Suprapubic skin (tissue), 4 donors: ENCODE data around the gene PLA2G5. TPM values are rescaled to one million over a fixed set of nuclear protein-coding genes. Genes with fewer than 3 reads are reported as not detected.
"Not testable (repeated sequence)": the region's sequence is repeated elsewhere in the genome, so short reads cannot be mapped to it uniquely, and the experiment has no call there.

Experiments
- DNase-seq, 2 donors: peaks; one replicate each; pipeline ENCODE4 v3.0.0-alpha.2; 2019; ENCODE audit warnings: low spot score in 2 of 2
- H3K27ac ChIP-seq: fragments of 200-600 bp; sonication (generic); one replicate; pipeline ENCODE4 v1.5.1; 2019
- H3K27me3 ChIP-seq: fragments of 200-600 bp; sonication (generic); one replicate; pipeline ENCODE4 v1.5.1; 2019
- H3K36me3 ChIP-seq: fragments of 200-600 bp; sonication (generic); one replicate; pipeline ENCODE4 v1.5.1; 2019
- H3K4me1 ChIP-seq: fragments of 200-600 bp; sonication (generic); one replicate; pipeline ENCODE4 v1.5.1; 2019
- H3K4me3 ChIP-seq: fragments of 200-600 bp; sonication (generic); one replicate; pipeline ENCODE4 v1.5.1; 2019; ENCODE audit warnings: mild to moderate bottlenecking
- H3K9me3 ChIP-seq: fragments of 200-600 bp; sonication (generic); one replicate; pipeline ENCODE4 v1.5.1; 2019
- EP300 ChIP-seq: sonication (generic); formaldehyde crosslinking; IDR thresholded peaks from one replicate; pipeline ENCODE4 v1.6.1; 2017; ENCODE audit warnings: antibody characterized with exemption
- POLR2A ChIP-seq, 2 donors: fragments of 450-650 bp; IDR thresholded peaks; one replicate each; pipeline ENCODE4 v1.6.1; 2017; ENCODE audit warnings: antibody characterized with exemption in 2 of 2, mild to moderate bottlenecking in 2 of 2, moderate library complexity in 2 of 2
- POLR2AphosphoS5 ChIP-seq, 3 donors: sonication (generic); formaldehyde crosslinking; IDR thresholded peaks; one replicate each; pipeline ENCODE4 v1.6.1; 2017; ENCODE audit warnings: antibody characterized with exemption in 3 of 3
- WGBS: methylation state at CpG from one replicate; pipeline ENCODE4 v1.1.5; 2018; 5-methylcytosine and 5-hydroxymethylcytosine counted together
- total RNA-seq, 4 donors: library from RNA; depleted of rRNA; stranded (reverse); fragments of >200 nt; gene quantifications; one replicate each; pipeline ENCODE4 v1.1.0, GENCODE V29; 2016
- TF ChIP-seq, protein P1 (sequence below), 2 donors: fragments of 200-600 bp in 1 of 2; fragments of 450-650 bp in 1 of 2; sonication (generic) in 1 of 2; IDR thresholded peaks; one replicate each; pipeline ENCODE4 v1.5.1; 2016 to 2019; ENCODE audit warnings: antibody characterized with exemption in 2 of 2, mild to moderate bottlenecking in 1 of 2, moderate library complexity in 1 of 2

PLA2G5 gene, protein sequence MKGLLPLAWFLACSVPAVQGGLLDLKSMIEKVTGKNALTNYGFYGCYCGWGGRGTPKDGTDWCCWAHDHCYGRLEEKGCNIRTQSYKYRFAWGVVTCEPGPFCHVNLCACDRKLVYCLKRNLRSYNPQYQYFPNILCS
- total RNA-seq: 1 to 10 TPM in 1 of 4 donors, under 1 TPM in 1, not detected in 2; 0.79 to 4.2 TPM

DNA sequence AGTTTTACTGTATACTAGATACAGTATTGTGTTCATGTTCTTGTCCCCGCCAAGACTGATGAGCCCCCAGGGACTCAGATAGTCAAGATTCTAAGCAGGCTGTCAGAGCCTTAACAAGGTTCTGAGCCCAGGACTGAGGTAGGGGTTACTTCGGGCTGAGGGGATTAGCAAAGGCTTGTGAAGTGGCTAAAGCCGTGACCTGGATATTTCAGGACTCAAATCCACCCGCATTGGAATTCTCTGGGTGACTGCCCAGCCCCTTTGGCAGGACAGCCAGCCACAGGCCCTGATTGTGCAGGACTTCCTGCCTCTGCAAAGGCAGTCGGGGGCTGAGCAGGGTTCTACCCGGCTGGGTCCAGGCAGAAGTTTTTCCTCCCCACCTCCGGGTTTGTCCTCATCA is at the start of gene PLA2G5:
Gene PLA2G5 (plus strand): TSS at position 321 of the 400 bp plus-strand sequence. CDS start 14,637 bp downstream, outside the sequence.
- H3K27ac ChIP-seq: no peak within 1 kb of the TSS
- H3K9me3 ChIP-seq: no peaks in the 10 kb centered on the region
- TF ChIP-seq, protein P1, sequence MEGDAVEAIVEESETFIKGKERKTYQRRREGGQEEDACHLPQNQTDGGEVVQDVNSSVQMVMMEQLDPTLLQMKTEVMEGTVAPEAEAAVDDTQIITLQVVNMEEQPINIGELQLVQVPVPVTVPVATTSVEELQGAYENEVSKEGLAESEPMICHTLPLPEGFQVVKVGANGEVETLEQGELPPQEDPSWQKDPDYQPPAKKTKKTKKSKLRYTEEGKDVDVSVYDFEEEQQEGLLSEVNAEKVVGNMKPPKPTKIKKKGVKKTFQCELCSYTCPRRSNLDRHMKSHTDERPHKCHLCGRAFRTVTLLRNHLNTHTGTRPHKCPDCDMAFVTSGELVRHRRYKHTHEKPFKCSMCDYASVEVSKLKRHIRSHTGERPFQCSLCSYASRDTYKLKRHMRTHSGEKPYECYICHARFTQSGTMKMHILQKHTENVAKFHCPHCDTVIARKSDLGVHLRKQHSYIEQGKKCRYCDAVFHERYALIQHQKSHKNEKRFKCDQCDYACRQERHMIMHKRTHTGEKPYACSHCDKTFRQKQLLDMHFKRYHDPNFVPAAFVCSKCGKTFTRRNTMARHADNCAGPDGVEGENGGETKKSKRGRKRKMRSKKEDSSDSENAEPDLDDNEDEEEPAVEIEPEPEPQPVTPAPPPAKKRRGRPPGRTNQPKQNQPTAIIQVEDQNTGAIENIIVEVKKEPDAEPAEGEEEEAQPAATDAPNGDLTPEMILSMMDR (IDR thresholded peaks at IDR 0.05): no peak
- TF ChIP-seq POLR2AphosphoS5 (IDR thresholded peaks at IDR 0.05): no peak
- no peak for TF ChIP-seq POLR2A (IDR thresholded peaks at IDR 0.05)
- TF ChIP-seq EP300: no peak
- 50% methylated on average over 4 of the region's 7 CpGs for WGBS
- no peaks in the 10 kb centered on the region for H3K4me1 ChIP-seq
- no peaks in the 10 kb centered on the region for H3K27me3 ChIP-seq
- no peak within 1 kb of the TSS for H3K4me3 ChIP-seq
- H3K36me3 ChIP-seq: no peaks in the 10 kb centered on the region
- DNase-seq: peak in 1 of 2 donors; percentile 74

DNA sequence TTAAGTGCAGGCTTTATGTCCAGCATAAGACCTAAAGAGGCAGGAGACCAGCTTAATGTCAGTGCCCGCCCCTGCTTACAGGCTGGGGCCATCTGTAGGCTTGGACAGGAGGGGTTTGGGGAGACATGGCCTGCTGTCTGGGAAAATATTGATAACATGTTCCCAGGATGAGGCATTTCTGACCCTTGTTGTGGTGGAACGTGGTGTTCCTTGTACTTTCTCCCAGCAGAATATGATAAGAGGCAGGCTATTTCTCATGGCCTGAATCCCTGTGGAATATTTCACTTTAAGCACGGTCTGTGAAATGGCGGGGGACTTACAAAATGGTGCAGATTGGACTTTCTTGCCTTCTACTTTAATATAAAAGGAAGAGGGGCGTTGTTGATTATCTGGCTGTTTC is 41.9 kb upstream of the PLA2G5 start:
- no peaks in the 10 kb centered on the region for H3K4me1 ChIP-seq
- no peak overlapping the region for H3K27ac ChIP-seq
- no peak overlapping the region for H3K4me3 ChIP-seq
- H3K9me3 ChIP-seq: no peaks in the 10 kb centered on the region
- no peak for DNase-seq
- no peaks in the 10 kb centered on the region for H3K36me3 ChIP-seq
- TF ChIP-seq POLR2AphosphoS5 (IDR thresholded peaks at IDR 0.05) (no peak), EP300 (no peak), POLR2A (IDR thresholded peaks at IDR 0.05) (no peak)
- TF ChIP-seq, protein P1 (IDR thresholded peaks at IDR 0.05): no peak
- 88% methylated on average over 5 of the region's 5 CpGs for WGBS
- no peaks in the 10 kb centered on the region for H3K27me3 ChIP-seq

DNA sequence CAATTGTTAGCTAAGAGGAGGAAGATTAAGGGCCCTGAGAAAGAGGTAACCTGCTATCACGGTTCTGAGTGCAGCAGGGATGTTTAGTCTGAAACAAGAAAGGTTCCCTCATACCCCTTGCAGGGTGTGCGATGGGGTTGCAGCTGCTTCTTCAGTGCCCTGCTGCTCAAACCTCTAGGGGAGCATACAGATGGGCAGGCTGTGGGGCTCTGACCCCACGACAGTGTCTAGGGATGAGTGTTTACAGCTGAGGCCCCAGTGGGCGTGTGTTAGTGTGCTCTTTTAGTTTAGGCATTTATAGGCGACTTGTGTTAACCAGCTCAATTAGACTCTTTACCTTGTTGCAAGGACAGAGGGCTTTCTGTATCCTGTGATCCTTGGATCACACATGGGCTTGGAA is 41.3 kb upstream of the PLA2G5 start:
- WGBS: 79% methylated on average over 5 of the region's 5 CpGs
- TF ChIP-seq POLR2A (IDR thresholded peaks at IDR 0.05): no peak
- TF ChIP-seq, protein P1 (IDR thresholded peaks at IDR 0.05): no peak
- no peak for TF ChIP-seq EP300
- TF ChIP-seq POLR2AphosphoS5 (IDR thresholded peaks at IDR 0.05): no peak
- no peaks in the 10 kb centered on the region for H3K36me3 ChIP-seq
- H3K9me3 ChIP-seq: no peaks in the 10 kb centered on the region
- H3K27me3 ChIP-seq: no peaks in the 10 kb centered on the region
- no peak overlapping the region for H3K27ac ChIP-seq
- no peaks in the 10 kb centered on the region for H3K4me1 ChIP-seq
- H3K4me3 ChIP-seq: no peak overlapping the region
- DNase-seq: no peak

DNA sequence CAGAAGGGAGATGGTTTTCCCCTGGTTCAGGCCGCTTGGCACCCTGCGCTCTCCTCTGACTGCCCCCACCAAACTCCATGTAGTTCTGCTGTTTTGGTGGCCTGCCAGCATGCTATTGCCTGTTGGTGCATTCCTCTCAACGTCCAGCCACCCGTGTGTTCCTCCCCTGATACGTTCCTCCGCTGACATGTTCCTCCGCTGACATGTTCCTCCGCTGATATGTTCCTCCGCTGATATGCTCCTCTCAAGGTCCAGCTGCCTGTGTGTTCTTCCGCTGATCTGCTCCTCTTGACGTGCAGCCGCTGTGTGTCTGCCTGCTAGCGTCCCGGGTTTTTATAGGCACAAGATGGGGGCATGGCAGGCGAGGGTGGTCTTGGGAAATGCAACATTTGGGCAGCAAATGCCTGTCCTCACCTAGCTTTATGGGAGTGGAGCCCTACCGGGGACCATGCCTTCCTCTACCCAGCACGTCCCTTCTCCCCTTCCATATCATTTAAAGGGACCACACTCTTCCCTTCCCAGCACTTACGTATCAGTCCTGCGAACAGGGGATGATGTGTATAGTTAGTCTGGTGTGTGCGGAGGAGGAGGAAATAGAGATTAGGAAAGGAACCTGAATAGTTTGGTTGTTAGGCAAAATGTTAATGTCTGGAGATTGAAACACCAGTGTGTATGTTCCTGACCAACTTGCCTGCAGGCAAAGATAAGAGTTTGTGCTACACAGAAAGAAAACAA is 40.6 kb upstream of the PLA2G5 start:
- Histone ChIP-seq H3K27ac (no peak overlapping the region), H3K4me3 (no peak overlapping the region), H3K4me1 (no peaks in the 10 kb centered on the region), H3K36me3 (no peaks in the 10 kb centered on the region), H3K9me3 (no peaks in the 10 kb centered on the region), H3K27me3 (no peaks in the 10 kb centered on the region)
- 82% methylated on average over 19 of the region's 20 CpGs for WGBS
- TF ChIP-seq, protein P1 (IDR thresholded peaks at IDR 0.05): no peak
- no peak for TF ChIP-seq POLR2A (IDR thresholded peaks at IDR 0.05)
- no peak for TF ChIP-seq EP300
- no peak for TF ChIP-seq POLR2AphosphoS5 (IDR thresholded peaks at IDR 0.05)
- DNase-seq: no peak

DNA sequence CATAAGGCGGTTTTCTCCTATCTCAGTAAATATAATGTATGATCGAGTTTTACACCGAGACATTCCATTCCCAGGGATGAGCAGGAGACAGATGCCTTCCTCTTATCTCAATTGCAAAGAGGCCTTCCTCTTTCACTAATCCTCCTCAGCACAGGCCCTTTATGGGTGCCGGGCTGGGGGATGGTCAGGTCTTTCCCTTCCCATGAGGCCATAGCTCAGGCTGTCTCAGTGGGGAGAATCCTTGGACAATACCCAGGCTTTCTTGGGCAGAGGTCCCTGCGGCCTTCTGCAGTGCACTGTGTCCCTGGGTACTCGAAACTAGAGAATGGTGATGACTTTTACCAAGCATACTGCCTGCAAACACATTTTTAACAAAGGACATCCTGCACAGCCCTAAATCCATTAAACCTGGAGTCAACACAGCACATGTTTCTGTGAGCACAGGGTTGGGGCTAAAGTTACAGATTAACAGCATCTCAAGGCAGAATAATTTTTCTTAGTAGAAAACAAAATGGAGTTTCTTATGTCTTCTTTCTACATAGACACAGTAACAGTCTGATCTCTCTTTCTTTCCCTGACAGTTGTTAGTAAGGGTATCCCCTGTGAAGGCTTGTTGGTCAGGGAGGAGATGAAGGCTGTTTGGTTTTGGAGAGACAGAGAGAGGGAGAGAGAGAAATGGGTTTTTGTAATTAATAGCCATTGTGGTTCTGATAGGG is 39.4 kb upstream of the PLA2G5 start:
- not testable (repeated sequence) for H3K4me1 ChIP-seq, H3K27ac ChIP-seq, H3K36me3 ChIP-seq, H3K27me3 ChIP-seq, H3K9me3 ChIP-seq, DNase-seq, H3K4me3 ChIP-seq
- 86% methylated on average over 6 of the region's 6 CpGs for WGBS
